A549 (cell line): Measurements from ENCODE around the gene ATXN7L1. TPM values are rescaled to one million over a fixed set of nuclear protein-coding genes. Genes with fewer than 3 reads are reported as not detected.

Experiments used
- ATAC-seq, 2 experiments: fragments of 200-7000 bp in 1 of 2; fragments of >200 bp in 1 of 2; cut with Nextera tagmentation in 1 of 2; cut with Tn5 transposase in 1 of 2; 3 replicates each; pipeline versions ENCODE4 v1.8.0 to v1.9.1; 2018 to 2020; ENCODE audit warnings: mild to moderate bottlenecking in 1 of 2, moderate library complexity in 1 of 2
- CTCF ChIA-PET: fragments of 300-600 bp; sonication (Branson Sonifier 250); formaldehyde crosslinking; extraction: SDS; loops from one replicate; lab custom pipeline; 2021; ENCODE audit warnings: antibody characterized with exemption, inconsistent platforms; lab: Yijun Ruan, JAX
- POLR2A ChIA-PET: fragments of 350-600 bp; formaldehyde crosslinking; extraction: SDS; loops from one replicate; lab custom pipeline; 2021; ENCODE audit warnings: antibody characterized with exemption, inconsistent platforms; lab: Yijun Ruan, JAX
- DNase-seq, 2 experiments: peaks; one replicate each; pipeline versions ENCODE4 v3.0.0 to v3.0.0-alpha.2; 2011 to 2016; ENCODE audit warnings: low read depth in 1 of 2, low spot score in 1 of 2
- FAIRE-seq: peaks from 2 replicates; lab custom pipeline; 2011; peaks lifted over from hg19 to GRCh38; lab: Jason Lieb, UNC
- H3K27ac ChIP-seq, 2 experiments: fragments of >200 bp; sonication (Bioruptor Twin); formaldehyde crosslinking; 3 replicates each; pipeline ENCODE4 v1.5.1; 2016 to 2017
- H3K4me1 ChIP-seq: fragments of >200 bp; sonication (Bioruptor Twin); formaldehyde crosslinking; 3 replicates; pipeline ENCODE4 v1.6.1; 2016
- H3K4me2 ChIP-seq: fragments of >200 bp; sonication (Bioruptor Twin); formaldehyde crosslinking; 3 replicates; pipeline ENCODE4 v1.6.1; 2016
- H3K4me3 ChIP-seq: fragments of >200 bp; sonication (Bioruptor Twin); formaldehyde crosslinking; 3 replicates; pipeline ENCODE4 v1.5.1; 2016
- H3K9me3 ChIP-seq: fragments of >200 bp; sonication (Bioruptor Twin); formaldehyde crosslinking; 3 replicates; pipeline ENCODE4 v1.6.1; 2016
- ATOH8 ChIP-seq: fragments of 250-450 bp; sonication (Bioruptor Pico); IDR thresholded peaks from 2 replicates; pipeline ENCODE4 v1.5.0; 2020; ENCODE audit warnings: low read depth, mild to moderate bottlenecking, moderate library complexity
- E2F6 ChIP-seq: IDR thresholded peaks from 2 replicates; pipeline ENCODE4 v1.6.1; 2012; ENCODE audit warnings: low read depth, borderline replicate concordance
- FOXS1 ChIP-seq: fragments of 250-450 bp; sonication (Bioruptor Pico); IDR thresholded peaks from 2 replicates; pipeline ENCODE4 v1.5.0; 2020; ENCODE audit warnings: mild to moderate bottlenecking, moderate library complexity
- GATA3 ChIP-seq: IDR thresholded peaks from 2 replicates; pipeline ENCODE4 v1.6.1; 2012; ENCODE audit warnings: borderline replicate concordance
- HMGXB4 ChIP-seq: fragments of 250-450 bp; sonication (Bioruptor Pico); IDR thresholded peaks from 2 replicates; pipeline ENCODE4 v1.5.0; 2021; ENCODE audit warnings: mild to moderate bottlenecking, moderate library complexity, borderline replicate concordance
- HOXB13 ChIP-seq: fragments of 250-450 bp; sonication (Bioruptor Pico); IDR thresholded peaks from 2 replicates; pipeline ENCODE4 v1.5.0; 2020; ENCODE audit warnings: low read depth, mild to moderate bottlenecking, moderate library complexity
- HOXB5 ChIP-seq: fragments of 250-450 bp; sonication (Bioruptor Pico); IDR thresholded peaks from 2 replicates; pipeline ENCODE4 v1.5.0; 2020; ENCODE audit warnings: mild to moderate bottlenecking, moderate library complexity
- JUNB ChIP-seq: fragments of >200 bp; sonication (Bioruptor Twin); formaldehyde crosslinking; IDR thresholded peaks from 2 replicates; pipeline ENCODE4 v1.6.1; 2016
- PHF8 ChIP-seq: fragments of 200-600 bp; sonication (generic); IDR thresholded peaks from 2 replicates; pipeline ENCODE4 v1.6.1; 2016; ENCODE audit warnings: low read depth, mild to moderate bottlenecking, antibody characterized with exemption, moderate library complexity, borderline replicate concordance
- RARB ChIP-seq: fragments of 250-450 bp; sonication (Bioruptor Pico); IDR thresholded peaks from 2 replicates; pipeline ENCODE4 v1.8.0; 2021; ENCODE audit warnings: mild to moderate bottlenecking, moderate library complexity
- USF2 ChIP-seq: fragments of 450-650 bp; IDR thresholded peaks from 2 replicates; pipeline ENCODE4 v1.6.1; 2014; ENCODE audit warnings: antibody characterized with exemption
- ZNF302 ChIP-seq: fragments of 250-450 bp; sonication (Bioruptor Pico); IDR thresholded peaks from 2 replicates; pipeline ENCODE4 v1.9.0; 2021; ENCODE audit warnings: inconsistent platforms, mild to moderate bottlenecking, moderate library complexity
- ZSCAN20 ChIP-seq: fragments of 250-450 bp; sonication (Bioruptor Pico); IDR thresholded peaks from 2 replicates; pipeline ENCODE4 v1.8.0; 2022; ENCODE audit warnings: mild to moderate bottlenecking, moderate library complexity
- WGBS: methylation state at CpG from one replicate; pipeline ENCODE4 v1.1.6; 2017; ENCODE audit errors: missing lambda C conversion rate; 5-methylcytosine and 5-hydroxymethylcytosine counted together
- polyA plus RNA-seq, 4 experiments: library from polyadenylated mRNA; depleted of rRNA in 3 of 4; stranded (reverse); fragments of >200 nt; fragmentation: RNase III in 1 of 4; extraction: RNeasy Plus Mini Kit Qiagen cat#74134 plus additional on column Dnase treatment in 1 of 4; gene quantifications; 2 replicates in 3 of 4; 3 replicates in 1 of 4; pipeline ENCODE4 v1.2.3, GENCODE V29; 2011 to 2017
- TF ChIP-seq, protein P1 (sequence below): fragments of 200-600 bp; sonication (generic); IDR thresholded peaks from 2 replicates; pipeline ENCODE4 v1.6.1; 2016; ENCODE audit warnings: antibody characterized with exemption, mild to moderate bottlenecking, moderate library complexity
- TF ChIP-seq, protein P2 (sequence below): IDR thresholded peaks from 2 replicates; pipeline ENCODE4 v1.6.1; 2012
- TF ChIP-seq, protein P3 (sequence below): fragments of >200 bp; sonication (Bioruptor Twin); formaldehyde crosslinking; IDR thresholded peaks from 3 replicates; pipeline ENCODE4 v1.6.1; 2016

ATXN7L1 gene
- polyA plus RNA-seq, 2 of the 4 experiments (the other 2 are of a cell fraction) = 4.5 to 5.7 TPM

DNA sequence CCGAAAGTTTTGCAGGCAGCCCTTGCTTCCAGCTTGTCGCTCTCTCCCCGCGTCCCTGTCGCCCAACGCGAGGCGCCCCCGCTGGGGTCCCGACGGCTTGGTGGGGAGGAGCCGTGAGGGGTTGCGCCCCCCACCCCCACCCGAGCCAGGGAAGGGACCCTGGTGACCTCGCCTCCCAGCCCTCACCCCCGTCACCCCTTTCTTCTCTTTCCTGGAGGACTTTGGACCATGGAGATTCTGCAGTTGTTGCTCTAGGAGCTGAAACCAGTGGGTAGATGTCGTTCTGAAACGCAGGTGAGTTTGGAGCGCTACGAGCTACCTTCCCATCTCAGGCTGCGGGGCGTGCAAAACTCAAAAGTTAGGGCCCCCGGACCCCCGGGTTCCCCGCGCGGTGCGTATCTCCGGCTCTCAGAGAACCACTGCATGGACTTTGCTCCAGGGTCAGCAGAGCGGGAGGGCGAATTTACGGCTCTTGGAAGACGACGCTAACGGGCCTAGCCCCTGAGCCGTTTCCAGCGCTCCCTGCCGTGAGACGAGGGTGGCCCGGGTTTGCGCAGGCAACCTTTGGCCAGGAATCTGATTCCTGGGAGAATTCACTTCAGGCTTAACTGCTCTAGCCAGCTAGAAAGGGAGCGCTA, 684 bp upstream of the ATXN7L1 start:
- FAIRE-seq = no peak
- H3K27ac ChIP-seq = peak overlapping the region; percentile 95 to 96
- H3K4me2 ChIP-seq = peak overlapping the region; percentile 91
- DNase-seq = peak; percentile 52 to 68
- ChIA-PET CTCF (interaction anchor here (0.7 to 2.9 kb wide), 38 partner anchors 8 to 290 kb away, joined by 3 to 34 read pairs (median 3); no protein-coding TSS in a partner anchor), POLR2A (interaction anchor here (0.5 to 1.5 kb wide), 4 partner anchors 11 to 925 kb away, joined by 3 to 4 read pairs (median 4); no protein-coding TSS in a partner anchor)
- WGBS = under 1% methylated on average over 35 of the region's 42 CpGs
- ATAC-seq = peak; percentile 78 to 81
- peaks cover 24% of the 10 kb centered on the region for H3K4me1 ChIP-seq
- H3K4me3 ChIP-seq = peak overlapping the region; percentile 84
- TF ChIP-seq HOXB13 (CRISPR knock-in tag) (no peak), GATA3 (no peak), RARB (CRISPR knock-in tag) (no peak), FOXS1 (CRISPR knock-in tag) (no peak), HMGXB4 (CRISPR knock-in tag) (no peak), HOXB5 (CRISPR knock-in tag) (no peak; the same call in 1 of the 2 replicates), ATOH8 (CRISPR knock-in tag) (no peak), JUNB (no peak), PHF8 (peak; percentile 49; the same call in 1 of the 2 replicates), ZSCAN20 (CRISPR knock-in tag) (no peak), ZNF302 (CRISPR knock-in tag) (no peak), USF2 (no peak), E2F6 (peak; percentile 35; the same call in 1 of the 2 replicates)
- TF ChIP-seq, protein P1, sequence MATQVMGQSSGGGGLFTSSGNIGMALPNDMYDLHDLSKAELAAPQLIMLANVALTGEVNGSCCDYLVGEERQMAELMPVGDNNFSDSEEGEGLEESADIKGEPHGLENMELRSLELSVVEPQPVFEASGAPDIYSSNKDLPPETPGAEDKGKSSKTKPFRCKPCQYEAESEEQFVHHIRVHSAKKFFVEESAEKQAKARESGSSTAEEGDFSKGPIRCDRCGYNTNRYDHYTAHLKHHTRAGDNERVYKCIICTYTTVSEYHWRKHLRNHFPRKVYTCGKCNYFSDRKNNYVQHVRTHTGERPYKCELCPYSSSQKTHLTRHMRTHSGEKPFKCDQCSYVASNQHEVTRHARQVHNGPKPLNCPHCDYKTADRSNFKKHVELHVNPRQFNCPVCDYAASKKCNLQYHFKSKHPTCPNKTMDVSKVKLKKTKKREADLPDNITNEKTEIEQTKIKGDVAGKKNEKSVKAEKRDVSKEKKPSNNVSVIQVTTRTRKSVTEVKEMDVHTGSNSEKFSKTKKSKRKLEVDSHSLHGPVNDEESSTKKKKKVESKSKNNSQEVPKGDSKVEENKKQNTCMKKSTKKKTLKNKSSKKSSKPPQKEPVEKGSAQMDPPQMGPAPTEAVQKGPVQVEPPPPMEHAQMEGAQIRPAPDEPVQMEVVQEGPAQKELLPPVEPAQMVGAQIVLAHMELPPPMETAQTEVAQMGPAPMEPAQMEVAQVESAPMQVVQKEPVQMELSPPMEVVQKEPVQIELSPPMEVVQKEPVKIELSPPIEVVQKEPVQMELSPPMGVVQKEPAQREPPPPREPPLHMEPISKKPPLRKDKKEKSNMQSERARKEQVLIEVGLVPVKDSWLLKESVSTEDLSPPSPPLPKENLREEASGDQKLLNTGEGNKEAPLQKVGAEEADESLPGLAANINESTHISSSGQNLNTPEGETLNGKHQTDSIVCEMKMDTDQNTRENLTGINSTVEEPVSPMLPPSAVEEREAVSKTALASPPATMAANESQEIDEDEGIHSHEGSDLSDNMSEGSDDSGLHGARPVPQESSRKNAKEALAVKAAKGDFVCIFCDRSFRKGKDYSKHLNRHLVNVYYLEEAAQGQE = no peak
- TF ChIP-seq, protein P2, sequence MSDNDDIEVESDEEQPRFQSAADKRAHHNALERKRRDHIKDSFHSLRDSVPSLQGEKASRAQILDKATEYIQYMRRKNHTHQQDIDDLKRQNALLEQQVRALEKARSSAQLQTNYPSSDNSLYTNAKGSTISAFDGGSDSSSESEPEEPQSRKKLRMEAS = peak; percentile 24; the same call in 1 of the 2 replicates
- TF ChIP-seq, protein P3, sequence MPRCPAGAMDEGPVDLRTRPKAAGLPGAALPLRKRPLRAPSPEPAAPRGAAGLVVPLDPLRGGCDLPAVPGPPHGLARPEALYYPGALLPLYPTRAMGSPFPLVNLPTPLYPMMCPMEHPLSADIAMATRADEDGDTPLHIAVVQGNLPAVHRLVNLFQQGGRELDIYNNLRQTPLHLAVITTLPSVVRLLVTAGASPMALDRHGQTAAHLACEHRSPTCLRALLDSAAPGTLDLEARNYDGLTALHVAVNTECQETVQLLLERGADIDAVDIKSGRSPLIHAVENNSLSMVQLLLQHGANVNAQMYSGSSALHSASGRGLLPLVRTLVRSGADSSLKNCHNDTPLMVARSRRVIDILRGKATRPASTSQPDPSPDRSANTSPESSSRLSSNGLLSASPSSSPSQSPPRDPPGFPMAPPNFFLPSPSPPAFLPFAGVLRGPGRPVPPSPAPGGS = no peak
- H3K9me3 ChIP-seq = no peaks in the 10 kb centered on the region
